ENCODE data around the gene SLC6A3.
"Not testable (repeated sequence)": the region's sequence is repeated elsewhere in the genome, so short reads cannot be mapped to it uniquely, and the experiment has no call there.

SLC6A3 gene

GRCh38 chr5:1481959-1482331 is 36.7 kb upstream of the SLC6A3 start:
- Mint-ChIP-seq H3K27ac (peak overlapping the region; percentile 96), H3K36me3 (peaks cover 22% of the 10 kb centered on the region), H3K27me3 (no peaks in the 10 kb centered on the region), H3K4me1 (peaks cover 48% of the 10 kb centered on the region), H3K9me3 (no peaks in the 10 kb centered on the region), H3K4me3 (peak overlapping the region; percentile 62)
- DNase-seq (ENCODE audit: low spot score in 2 of 2) (no peak), ATAC-seq (ENCODE audit: low read depth) (no peak)

- peak overlapping the region; percentile 96 for H3K27ac Mint-ChIP-seq
- peaks cover 45% of the 10 kb centered on the region for H3K4me1 Mint-ChIP-seq
- ATAC-seq (ENCODE audit: low read depth) (no peak), DNase-seq (ENCODE audit: low spot score in 2 of 2) (no peak)
- peaks cover 25% of the 10 kb centered on the region for H3K36me3 Mint-ChIP-seq
- H3K4me3 Mint-ChIP-seq = peak overlapping the region; percentile 62
- H3K9me3 Mint-ChIP-seq = no peaks in the 10 kb centered on the region
- H3K27me3 Mint-ChIP-seq = no peaks in the 10 kb centered on the region
Observed at GRCh38 chr5:1481266-1481958, 36.2 kb upstream of the SLC6A3 start.

GRCh38 chr5:1480806-1481205 is 35.6 kb upstream of the SLC6A3 start:
- Mint-ChIP-seq H3K27ac (peak overlapping the region; percentile 100), H3K4me3 (peak overlapping the region; percentile 59), H3K9me3 (no peaks in the 10 kb centered on the region), H3K36me3 (peaks cover 20% of the 10 kb centered on the region), H3K4me1 (peaks cover 43% of the 10 kb centered on the region), H3K27me3 (no peaks in the 10 kb centered on the region)
- no peak for DNase-seq (ENCODE audit: low spot score in 2 of 2)
- ATAC-seq (ENCODE audit: low read depth) = no peak

GRCh38 chr5:1480217-1480616 is 35.0 kb upstream of the SLC6A3 start:
- H3K4me1 Mint-ChIP-seq = peaks cover 38% of the 10 kb centered on the region
- H3K36me3 Mint-ChIP-seq = peaks cover 20% of the 10 kb centered on the region
- DNase-seq (ENCODE audit: low spot score in 2 of 2) = no peak
- peak overlapping the region; percentile 59 for H3K4me3 Mint-ChIP-seq
- no peaks in the 10 kb centered on the region for H3K9me3 Mint-ChIP-seq
- H3K27me3 Mint-ChIP-seq = no peaks in the 10 kb centered on the region
- peak; percentile 28 for ATAC-seq (ENCODE audit: low read depth)
- H3K27ac Mint-ChIP-seq = peak overlapping the region; percentile 100

GRCh38 chr5:1479581-1480188 is 34.4 kb upstream of the SLC6A3 start:
- Mint-ChIP-seq H3K27me3 (no peaks in the 10 kb centered on the region), H3K4me3 (peak overlapping the region; percentile 59), H3K4me1 (peaks cover 33% of the 10 kb centered on the region), H3K9me3 (no peaks in the 10 kb centered on the region), H3K36me3 (peaks cover 20% of the 10 kb centered on the region), H3K27ac (peak overlapping the region; percentile 100)
- DNase-seq (ENCODE audit: low spot score in 2 of 2) = peak; percentile 77 to 81
- ATAC-seq (ENCODE audit: low read depth) = peak; percentile 71

- ATAC-seq (ENCODE audit: low read depth) (no peak), DNase-seq (ENCODE audit: low spot score in 2 of 2) (peak in 1 of 2 donors; percentile 7)
- Mint-ChIP-seq H3K27me3 (no peaks in the 10 kb centered on the region), H3K27ac (peak overlapping the region; percentile 100), H3K4me1 (peaks cover 31% of the 10 kb centered on the region), H3K4me3 (no peak overlapping the region), H3K36me3 (peaks cover 20% of the 10 kb centered on the region), H3K9me3 (no peaks in the 10 kb centered on the region)
Observed at GRCh38 chr5:1479066-1479465, 33.8 kb upstream of the SLC6A3 start.

GRCh38 chr5:1478271-1479035 is 33.2 kb upstream of the SLC6A3 start:
- Mint-ChIP-seq H3K4me3 (no peak overlapping the region), H3K9me3 (no peaks in the 10 kb centered on the region), H3K27me3 (no peaks in the 10 kb centered on the region), H3K36me3 (peaks cover 21% of the 10 kb centered on the region), H3K4me1 (peaks cover 29% of the 10 kb centered on the region), H3K27ac (peak overlapping the region; percentile 100)
- ATAC-seq (ENCODE audit: low read depth) = no peak
- DNase-seq (ENCODE audit: low spot score in 2 of 2) = no peak

- H3K4me3 Mint-ChIP-seq = no peak overlapping the region
- ATAC-seq (ENCODE audit: low read depth) (peak; percentile 24), DNase-seq (ENCODE audit: low spot score in 2 of 2) (no peak)
- peaks cover 23% of the 10 kb centered on the region for H3K4me1 Mint-ChIP-seq
- no peaks in the 10 kb centered on the region for H3K27me3 Mint-ChIP-seq
- H3K9me3 Mint-ChIP-seq = no peaks in the 10 kb centered on the region
- peaks cover 23% of the 10 kb centered on the region for H3K36me3 Mint-ChIP-seq
- peak overlapping the region; percentile 100 for H3K27ac Mint-ChIP-seq
Observed at GRCh38 chr5:1477341-1477740, 32.1 kb upstream of the SLC6A3 start.

- Mint-ChIP-seq H3K9me3 (no peaks in the 10 kb centered on the region), H3K36me3 (peaks cover 24% of the 10 kb centered on the region), H3K27me3 (no peaks in the 10 kb centered on the region), H3K27ac (no peak overlapping the region), H3K4me3 (no peak overlapping the region), H3K4me1 (peaks cover 20% of the 10 kb centered on the region)
- DNase-seq (ENCODE audit: low spot score in 2 of 2) (no peak), ATAC-seq (ENCODE audit: low read depth) (no peak)
Observed at GRCh38 chr5:1476967-1477310, 31.7 kb upstream of the SLC6A3 start.

GRCh38 chr5:1476181-1476966 is 31.1 kb upstream of the SLC6A3 start:
- ATAC-seq (ENCODE audit: low read depth) = no peak

GRCh38 chr5:1475544-1475900 is 30.3 kb upstream of the SLC6A3 start:
- H3K9me3 Mint-ChIP-seq; DNase-seq (ENCODE audit: low spot score in 2 of 2); H3K4me3 Mint-ChIP-seq; H3K27ac Mint-ChIP-seq; H3K27me3 Mint-ChIP-seq; ATAC-seq (ENCODE audit: low read depth): not testable (repeated sequence)
- peaks cover 28% of the 10 kb centered on the region for H3K36me3 Mint-ChIP-seq
- peaks cover 16% of the 10 kb centered on the region for H3K4me1 Mint-ChIP-seq

More at GRCh38 chr5:1476181-1476966, 31.1 kb upstream of the SLC6A3 start:
- H3K36me3 Mint-ChIP-seq = peaks cover 29% of the 10 kb centered on the region
- no peaks in the 10 kb centered on the region for H3K9me3 Mint-ChIP-seq
- H3K4me3 Mint-ChIP-seq = no peak overlapping the region
- peaks cover 20% of the 10 kb centered on the region for H3K4me1 Mint-ChIP-seq
- H3K27me3 Mint-ChIP-seq = no peaks in the 10 kb centered on the region
- no peak overlapping the region for H3K27ac Mint-ChIP-seq
- no peak for DNase-seq (ENCODE audit: low spot score in 2 of 2)

- DNase-seq (ENCODE audit: low spot score in 2 of 2) = no peak
- peaks cover 11% of the 10 kb centered on the region for H3K4me1 Mint-ChIP-seq
- H3K9me3 Mint-ChIP-seq = no peaks in the 10 kb centered on the region
- H3K27me3 Mint-ChIP-seq = no peaks in the 10 kb centered on the region
- H3K27ac Mint-ChIP-seq = no peak overlapping the region
- no peak overlapping the region for H3K4me3 Mint-ChIP-seq
- no peak for ATAC-seq (ENCODE audit: low read depth)
- peaks cover 25% of the 10 kb centered on the region for H3K36me3 Mint-ChIP-seq
Observed at GRCh38 chr5:1474866-1475543, 29.8 kb upstream of the SLC6A3 start.

GRCh38 chr5:1474183-1474839 is 29.1 kb upstream of the SLC6A3 start:
- H3K27me3 Mint-ChIP-seq = no peaks in the 10 kb centered on the region
- H3K9me3 Mint-ChIP-seq = no peaks in the 10 kb centered on the region
- no peak for ATAC-seq (ENCODE audit: low read depth)
- no peak overlapping the region for H3K4me3 Mint-ChIP-seq
- DNase-seq (ENCODE audit: low spot score in 2 of 2) = no peak
- H3K4me1 Mint-ChIP-seq = peaks cover 8% of the 10 kb centered on the region
- H3K27ac Mint-ChIP-seq = peak overlapping the region; percentile 60
- H3K36me3 Mint-ChIP-seq = peaks cover 25% of the 10 kb centered on the region

All from memory B cell (primary cell).